T47D (cell line): ENCODE measurements around the gene DCUN1D4.
"Not testable (repeated sequence)": the region's sequence is repeated elsewhere in the genome, so short reads cannot be mapped to it uniquely, and the experiment has no call there.

Source experiments
- DNase-seq, 2 experiments: peaks; one replicate each; pipeline versions ENCODE4 v3.0.0 to v3.0.0-alpha.2; 2011 to 2012; ENCODE audit warnings: low read depth in 1 of 2, low spot score in 1 of 2
- JUND ChIP-seq: IDR thresholded peaks from 2 replicates; pipeline ENCODE4 v1.6.1; 2012; ENCODE audit warnings: low read depth
- in situ Hi-C: cut with HindIII; loops from 2 replicates; pipeline ENCODE4 v1.10.0; 2016; ENCODE audit warnings: low sequenced_read_pairs, low pct_unique_long_range_greater_than_20kb

DCUN1D4 gene

DNA sequence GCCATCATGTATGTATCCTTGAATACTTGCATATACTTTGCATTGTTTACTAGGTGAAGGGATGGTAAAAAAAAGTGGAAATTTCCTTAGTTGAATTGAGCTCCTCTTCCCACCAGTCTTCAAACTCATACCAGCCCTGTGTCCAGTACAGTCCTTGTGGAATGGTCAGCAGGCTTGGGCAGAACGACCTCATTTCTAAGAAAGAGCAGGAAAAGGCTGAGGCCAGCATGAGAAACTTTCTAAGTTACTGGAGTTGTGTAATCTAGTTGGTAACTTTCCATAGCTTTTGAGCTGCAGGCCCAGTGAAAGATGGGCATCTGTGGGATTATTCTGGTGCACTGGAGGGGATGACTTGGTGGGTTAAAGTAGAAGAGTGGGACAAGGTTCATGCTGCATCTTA is 87.6 kb downstream of the DCUN1D4 start:
- in situ Hi-C loops, result no loop called here
- no peak for DNase-seq
- TF ChIP-seq JUND, result no peak

DNA sequence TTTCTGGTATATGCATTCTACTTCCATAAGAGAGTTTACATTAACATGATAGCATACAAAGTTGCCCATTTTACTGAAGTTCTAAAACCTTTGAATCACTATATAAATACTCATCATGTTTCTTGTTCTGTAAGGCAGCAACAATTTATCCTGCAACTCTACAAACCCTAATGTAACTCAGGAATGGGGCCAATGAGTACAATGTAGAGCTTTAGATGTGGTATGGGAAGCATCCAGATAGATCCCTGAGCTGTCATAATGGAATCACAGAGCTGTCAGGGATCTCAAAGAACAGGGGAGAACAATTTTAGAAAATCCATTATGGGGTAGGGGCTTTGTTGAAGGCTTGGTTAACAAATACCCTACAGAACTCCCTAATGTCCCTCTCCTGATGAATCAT is 88.5 kb downstream of the DCUN1D4 start:
- in situ Hi-C loops, result no loop called here
- no peak for TF ChIP-seq JUND
- no peak for DNase-seq

DNA sequence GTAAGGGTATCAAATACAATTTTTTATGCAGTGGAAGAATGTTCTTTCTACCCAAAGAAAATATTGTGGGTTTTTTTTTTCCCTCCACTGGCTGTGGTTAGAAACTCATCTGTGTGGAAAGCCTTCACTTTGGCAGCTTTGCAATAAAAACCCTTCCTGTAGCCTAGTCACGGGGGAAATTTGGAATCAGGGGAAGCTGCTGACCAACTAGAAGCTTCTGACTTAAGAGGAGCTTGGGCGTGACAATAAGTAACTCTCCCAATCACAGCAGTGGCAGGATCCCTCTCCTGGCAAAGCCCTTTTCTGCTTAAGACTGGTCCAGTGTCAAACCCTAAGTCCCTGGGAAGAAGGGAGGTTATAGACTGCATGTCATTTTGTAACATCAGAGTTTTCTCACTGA is 89.3 kb downstream of the DCUN1D4 start:
- TF ChIP-seq JUND, result no peak
- in situ Hi-C loops, result no loop called here
- no peak for DNase-seq

DNA sequence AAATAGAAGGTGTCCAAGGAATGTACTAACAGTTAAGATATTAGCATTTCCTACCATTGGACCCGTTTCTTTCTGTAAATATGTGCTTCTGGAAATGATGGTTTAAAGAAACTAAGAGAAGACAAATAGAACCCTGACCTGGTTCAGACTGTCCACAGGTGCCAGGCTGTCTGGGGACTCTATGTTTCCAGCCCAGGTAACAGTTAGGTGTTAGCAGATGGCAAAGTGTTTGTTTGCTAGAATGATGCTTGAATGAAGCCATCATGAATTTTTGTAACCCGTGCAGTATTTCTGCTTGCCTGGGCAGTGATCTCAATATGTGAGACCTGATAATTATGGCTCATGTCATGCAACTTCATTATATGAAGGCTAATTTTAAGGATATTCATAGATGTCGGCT is 89.7 kb downstream of the DCUN1D4 start:
- in situ Hi-C loops, result no loop called here
- TF ChIP-seq JUND, result no peak
- no peak for DNase-seq

DNA sequence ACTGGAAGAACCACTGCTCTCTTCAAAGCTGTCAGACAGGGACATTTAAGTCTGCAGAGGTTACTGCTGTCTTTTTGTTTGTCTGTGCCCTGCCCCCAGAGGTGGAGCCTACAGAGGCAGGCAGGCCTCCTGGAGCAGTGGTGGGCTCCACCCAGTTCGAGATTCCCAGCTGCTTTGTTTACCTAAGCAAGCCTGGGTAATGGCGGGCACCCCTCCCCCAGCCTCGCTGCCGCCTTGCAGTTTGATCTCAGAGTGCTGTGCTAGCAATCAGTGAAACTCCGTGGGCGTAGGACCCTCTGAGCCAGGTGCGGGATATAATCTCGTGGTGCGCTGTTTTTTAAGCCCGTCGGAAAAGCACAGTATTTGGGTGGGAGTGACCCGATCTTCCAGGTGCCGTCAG is 97.5 kb downstream of the DCUN1D4 start:
- in situ Hi-C loops, DNase-seq: not testable (repeated sequence)

DNA sequence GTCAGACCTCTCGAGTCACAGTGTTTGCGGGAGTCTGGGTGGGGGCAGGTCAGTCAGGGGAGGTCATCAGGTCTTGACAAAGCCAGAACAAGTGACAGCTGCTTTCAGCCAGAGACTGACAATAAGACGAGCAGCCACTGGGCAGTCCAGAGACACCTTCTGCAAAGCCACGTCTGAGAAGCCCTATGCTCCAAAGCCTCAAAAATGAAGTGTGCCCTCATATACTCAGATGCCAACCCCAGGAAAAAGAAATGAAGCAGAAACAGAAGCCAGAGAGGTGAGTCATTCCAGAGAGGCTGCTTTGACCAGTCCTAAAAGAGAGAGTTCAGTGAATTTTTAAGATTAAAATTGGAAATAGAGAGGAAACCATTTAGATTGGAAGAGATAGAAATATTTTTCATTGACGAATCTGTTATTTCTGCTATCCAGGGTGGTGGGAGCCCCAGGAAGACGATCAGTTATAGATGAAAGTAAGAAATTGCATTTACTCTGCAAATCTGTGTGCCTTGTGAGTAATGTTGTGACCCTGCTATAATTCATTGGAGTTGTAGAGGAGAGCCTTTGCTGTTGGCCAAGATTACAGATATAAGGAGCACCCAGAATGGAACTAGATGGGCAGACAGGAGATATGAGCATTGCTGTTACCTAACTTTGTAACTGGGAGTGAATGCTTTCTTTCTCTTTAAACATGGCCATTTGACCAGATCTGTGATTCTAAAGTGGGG is 99.3 kb downstream of the DCUN1D4 start:
- in situ Hi-C loops, result no loop called here
- DNase-seq, result no peak
- no peak for TF ChIP-seq JUND

DNA sequence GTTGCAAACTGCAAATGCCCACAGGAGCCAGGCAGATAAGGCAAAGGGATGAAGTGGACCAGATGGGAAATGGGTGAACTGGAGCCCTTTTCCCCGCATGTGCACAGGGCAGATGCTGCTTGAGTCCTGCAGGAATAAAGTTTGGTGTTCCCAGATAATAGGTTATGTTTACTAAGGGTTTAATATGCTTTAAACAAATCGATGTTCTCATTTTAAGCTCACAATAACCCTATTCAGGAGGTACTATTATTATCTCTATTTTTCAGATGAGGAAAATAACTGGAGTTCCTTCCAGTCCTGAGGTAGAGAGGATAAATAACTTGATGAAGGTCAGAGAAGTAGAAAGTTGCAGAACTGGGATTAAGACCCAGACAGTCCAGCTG is 99.9 kb downstream of the DCUN1D4 start:
- in situ Hi-C loops, result no loop called here
- TF ChIP-seq JUND, result no peak
- no peak for DNase-seq

DNA sequence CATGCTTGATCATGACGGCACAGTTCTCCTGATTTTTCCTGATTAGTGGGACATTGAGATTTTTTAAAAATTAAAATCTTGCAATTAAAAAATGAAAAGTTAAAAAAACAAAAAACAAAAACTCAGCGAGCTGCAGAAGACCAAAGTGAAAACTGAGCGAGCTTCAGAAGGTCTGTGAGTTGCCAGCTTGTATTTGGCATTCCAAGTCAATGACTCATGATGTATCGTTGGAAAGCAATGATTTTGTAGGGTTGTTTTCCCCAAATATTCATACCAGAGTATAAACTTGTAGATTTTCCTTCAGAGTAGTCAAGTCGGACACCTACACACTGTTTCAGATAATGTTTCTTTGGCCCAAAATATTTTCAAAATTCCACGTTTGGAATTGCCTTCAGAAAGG is 100.3 kb downstream of the DCUN1D4 start:
- no peak for TF ChIP-seq JUND
- DNase-seq, result peak; percentile 14 to 18

DNA sequence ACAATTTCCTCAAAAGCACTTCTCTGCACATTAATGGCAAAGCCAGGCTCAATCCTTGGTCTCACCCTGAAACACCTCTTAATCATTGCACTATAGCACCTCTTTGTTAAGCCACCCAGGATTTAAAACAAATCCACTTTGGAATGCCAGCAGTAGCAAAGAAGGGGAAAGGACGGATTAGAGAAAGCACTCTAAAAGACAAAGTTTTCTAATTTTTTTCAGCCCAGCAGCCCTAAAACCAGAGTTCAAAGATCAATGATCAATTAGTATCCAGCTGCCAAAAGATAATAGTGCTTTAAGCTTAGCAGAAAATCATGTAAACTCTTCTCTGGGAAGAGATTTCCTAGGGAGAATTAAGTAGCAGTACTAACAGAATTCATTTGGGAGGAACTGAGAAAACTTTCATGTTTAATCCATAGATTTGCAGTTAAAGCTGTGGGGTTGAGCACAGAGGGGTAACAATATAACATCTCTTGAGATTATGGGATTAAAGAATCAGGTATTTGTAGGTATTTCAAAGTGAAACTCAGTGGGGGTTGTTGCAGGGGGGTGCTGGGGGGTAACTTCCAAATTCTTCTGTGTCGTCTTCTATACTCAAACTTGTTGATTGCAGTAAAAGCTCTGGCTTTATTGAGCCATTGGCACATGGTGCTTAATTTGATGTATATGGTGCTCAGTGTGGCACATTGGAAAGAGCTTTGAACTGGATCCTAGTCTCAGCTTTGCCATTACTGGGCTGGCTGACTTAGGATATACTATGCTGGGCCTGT is 115.4 kb downstream of the DCUN1D4 start:
- DNase-seq, result no peak
- in situ Hi-C loops, result no loop called here
- no peak for TF ChIP-seq JUND

More for the DNA sequence above, 100.3 kb downstream of the DCUN1D4 start:
- in situ Hi-C loops, result no loop called here

DNA sequence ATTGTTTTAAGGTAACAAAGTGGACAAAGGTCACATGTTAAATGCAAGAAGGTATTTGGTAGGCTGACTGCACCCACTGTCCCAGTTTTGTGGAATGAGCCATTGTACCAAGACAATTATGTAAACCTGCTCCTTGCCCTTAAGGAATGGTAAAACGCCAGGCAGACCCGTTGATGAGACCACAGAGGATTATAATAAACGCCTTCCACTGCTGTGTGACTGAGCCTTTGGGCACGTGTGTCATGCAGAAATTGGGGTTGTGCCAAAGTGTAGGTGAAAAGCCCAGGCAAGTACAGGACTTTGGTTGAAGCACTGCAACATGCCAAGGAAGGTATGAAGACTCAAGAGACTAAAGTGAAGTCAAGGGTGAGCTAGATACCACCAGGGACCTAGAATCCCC is 117.5 kb downstream of the DCUN1D4 start:
- in situ Hi-C loops, result no loop called here
- TF ChIP-seq JUND, result no peak
- peak in 1 of 2 experiments; percentile 47 for DNase-seq

GRCh38 chr4:51963841-51964517 is 121.0 kb downstream of the DCUN1D4 start:
- no peak for DNase-seq
- in situ Hi-C loops, result no loop called here
- no peak for TF ChIP-seq JUND

DNA sequence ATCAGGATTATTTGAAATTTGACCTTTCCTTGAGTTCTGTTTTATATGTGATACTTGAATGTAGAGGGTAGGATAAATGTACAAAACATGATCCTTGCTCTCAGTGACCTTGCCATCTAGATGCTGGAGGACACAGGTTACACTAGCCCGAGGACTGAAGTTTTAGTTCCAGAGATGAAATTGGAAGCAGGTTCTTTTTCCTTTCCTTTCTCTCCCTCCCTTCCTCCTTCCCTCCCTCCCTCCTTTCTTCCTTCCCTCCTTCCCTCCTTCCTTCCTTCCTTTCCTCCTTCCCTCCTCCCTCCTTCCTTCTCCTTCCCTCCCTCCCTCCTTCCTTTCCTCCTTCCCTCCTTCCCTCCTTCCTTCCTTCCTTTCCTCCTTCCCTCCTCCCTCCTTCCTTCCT is 122.9 kb downstream of the DCUN1D4 start:
- DNase-seq, result no peak
- in situ Hi-C loops, result no loop called here
- no peak for TF ChIP-seq JUND
